NCI-H146 treated with DMSO at 0.1 percent for 48 hours (cell line): ENCODE data around the gene TMTC2.

ENCODE experiments used
- DNase-seq: peaks from one replicate; lab custom pipeline; 2025; ENCODE audit not compliant: unreplicated experiment; lab: John Stamatoyannopoulos, UW

The TMTC2 gene

GRCh38 chr12:83121897-83122622 is 435.4 kb downstream of the TMTC2 start:
- no peak for DNase-seq

- DNase-seq: no peak
Measured at GRCh38 chr12:83122623-83122934, 435.9 kb downstream of the TMTC2 start.

DNA sequence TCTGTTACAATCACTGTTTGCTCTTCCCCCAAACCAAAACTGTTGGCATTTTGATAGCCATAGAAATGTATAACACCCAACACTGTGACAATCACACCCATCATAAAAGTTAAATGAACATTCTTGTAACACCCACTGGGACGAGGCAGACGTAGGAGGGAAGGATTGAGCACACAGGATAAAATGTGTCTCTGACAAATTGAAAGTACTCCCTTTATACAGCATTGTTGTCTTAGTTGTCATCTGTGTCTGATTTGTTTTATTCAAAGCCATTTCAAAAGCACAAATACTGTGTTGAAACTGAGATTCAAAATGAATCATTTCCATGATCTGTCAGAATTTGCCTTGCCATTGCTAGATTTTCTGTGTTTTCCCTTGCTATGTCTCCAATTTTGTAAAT is 436.3 kb downstream of the TMTC2 start:
- no peak for DNase-seq

- DNase-seq: no peak
Measured at GRCh38 chr12:83128540-83128939, 441.8 kb downstream of the TMTC2 start.

DNA sequence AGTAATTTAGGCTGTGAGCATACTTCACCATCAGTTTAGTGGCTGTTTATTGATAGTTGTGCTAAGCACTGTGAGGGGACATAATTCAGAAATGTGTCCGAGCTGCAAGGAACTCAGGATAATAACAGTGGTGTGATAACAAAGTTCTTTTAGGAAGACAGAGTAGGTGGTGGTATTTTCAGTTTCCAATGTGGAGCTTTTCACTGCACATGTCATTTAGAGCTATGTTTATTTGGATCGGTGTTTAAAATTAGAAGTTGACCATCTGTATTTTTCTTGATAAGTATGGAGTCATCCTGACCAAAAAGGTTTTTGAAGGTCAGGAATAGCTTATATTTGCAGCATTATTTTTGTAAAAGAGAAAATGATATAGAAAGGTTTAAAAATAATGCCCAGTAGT is 443.5 kb downstream of the TMTC2 start:
- DNase-seq: no peak

GRCh38 chr12:83132360-83132759 is 445.7 kb downstream of the TMTC2 start:
- DNase-seq: no peak

DNA sequence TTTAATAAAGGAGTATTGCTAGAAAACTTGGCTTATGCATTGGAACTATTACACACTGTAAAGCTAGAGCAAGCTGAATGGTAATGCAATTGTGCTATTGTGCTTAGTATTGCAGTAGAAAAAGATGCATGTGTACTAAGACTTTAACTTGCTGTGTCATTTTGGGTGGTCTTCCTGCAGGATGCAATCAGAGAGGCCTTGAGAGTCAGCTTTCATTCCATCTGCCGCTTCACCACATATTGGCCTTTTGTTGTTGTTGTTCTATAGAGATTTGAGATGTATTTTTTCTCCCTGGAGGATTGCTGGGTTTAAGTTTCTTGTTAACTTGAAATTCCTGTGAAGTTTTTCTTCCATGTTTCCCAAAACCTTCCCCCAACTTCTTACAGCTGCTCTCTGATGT is 449.7 kb downstream of the TMTC2 start:
- no peak for DNase-seq

DNA sequence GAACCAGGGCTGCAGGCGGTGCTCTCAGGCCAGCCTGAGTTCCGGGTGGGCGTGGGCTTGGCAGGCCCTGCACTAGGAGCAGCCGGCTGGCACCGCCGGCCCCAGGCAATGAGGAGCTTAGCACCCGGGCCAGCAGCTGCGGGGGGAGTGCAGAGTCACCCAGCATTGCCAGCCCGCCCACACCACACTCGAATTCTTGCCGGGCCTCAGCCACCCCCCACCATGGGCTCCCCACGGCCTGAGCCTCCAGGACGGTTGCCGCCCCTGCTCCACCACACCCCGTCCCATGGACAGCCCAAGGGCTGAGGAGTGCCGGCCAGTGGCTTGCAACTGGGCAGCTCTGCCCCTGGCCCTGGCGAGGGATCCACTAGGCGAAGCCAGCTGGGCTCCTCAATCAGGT is 453.4 kb downstream of the TMTC2 start:
- no peak for DNase-seq

DNA sequence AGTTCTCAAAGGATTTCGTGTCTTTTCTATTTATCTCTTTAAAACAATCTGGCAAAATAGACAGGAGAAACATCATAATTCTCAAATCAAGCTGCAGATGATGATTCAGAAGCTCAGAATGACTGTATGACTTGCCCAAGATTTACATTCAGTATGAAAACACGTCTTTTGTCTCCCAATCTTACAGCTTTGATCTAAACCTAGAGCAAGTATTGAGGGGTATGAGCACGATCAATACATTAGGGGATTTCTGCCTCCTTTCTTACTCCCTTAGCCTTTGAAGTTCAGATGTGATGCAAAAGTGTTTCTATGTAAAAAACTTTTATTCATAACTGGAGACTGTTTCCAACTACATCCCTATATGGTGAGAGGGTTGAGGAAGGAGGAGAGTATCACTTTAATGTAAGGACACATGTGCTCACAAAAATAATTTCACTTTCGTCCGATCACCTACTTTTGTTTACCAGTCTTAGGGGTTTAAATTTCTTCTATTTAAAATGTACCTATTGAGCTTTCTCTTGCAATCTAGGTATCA is 454.8 kb downstream of the TMTC2 start:
- no peak for DNase-seq

GRCh38 chr12:83142914-83143313 is 456.2 kb downstream of the TMTC2 start:
- no peak for DNase-seq

DNA sequence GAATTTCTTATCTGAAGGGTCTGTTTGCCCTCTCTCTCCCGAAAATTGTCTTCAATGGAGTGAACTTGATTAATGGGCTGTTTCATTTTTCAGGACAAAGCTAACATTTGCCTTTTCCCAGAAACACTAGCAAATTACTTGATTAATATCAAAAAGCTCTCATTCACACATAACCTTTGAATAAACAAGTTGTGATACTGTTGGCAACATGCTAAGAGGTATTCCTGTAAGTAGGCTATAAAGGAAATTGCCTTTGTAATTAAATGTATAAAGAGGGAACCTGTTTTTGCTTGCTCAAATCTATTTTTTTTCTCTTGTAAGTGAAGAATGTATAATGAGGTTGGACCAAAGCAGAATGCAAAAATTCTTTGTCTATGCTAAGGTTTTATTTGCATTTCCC is 457.2 kb downstream of the TMTC2 start:
- DNase-seq: peak; percentile 33

GRCh38 chr12:83145325-83145840 is 458.7 kb downstream of the TMTC2 start:
- no peak for DNase-seq

- no peak for DNase-seq
Measured at GRCh38 chr12:83147341-83147740, 460.6 kb downstream of the TMTC2 start.

GRCh38 chr12:83149987-83150386 is 463.3 kb downstream of the TMTC2 start:
- no peak for DNase-seq

DNA sequence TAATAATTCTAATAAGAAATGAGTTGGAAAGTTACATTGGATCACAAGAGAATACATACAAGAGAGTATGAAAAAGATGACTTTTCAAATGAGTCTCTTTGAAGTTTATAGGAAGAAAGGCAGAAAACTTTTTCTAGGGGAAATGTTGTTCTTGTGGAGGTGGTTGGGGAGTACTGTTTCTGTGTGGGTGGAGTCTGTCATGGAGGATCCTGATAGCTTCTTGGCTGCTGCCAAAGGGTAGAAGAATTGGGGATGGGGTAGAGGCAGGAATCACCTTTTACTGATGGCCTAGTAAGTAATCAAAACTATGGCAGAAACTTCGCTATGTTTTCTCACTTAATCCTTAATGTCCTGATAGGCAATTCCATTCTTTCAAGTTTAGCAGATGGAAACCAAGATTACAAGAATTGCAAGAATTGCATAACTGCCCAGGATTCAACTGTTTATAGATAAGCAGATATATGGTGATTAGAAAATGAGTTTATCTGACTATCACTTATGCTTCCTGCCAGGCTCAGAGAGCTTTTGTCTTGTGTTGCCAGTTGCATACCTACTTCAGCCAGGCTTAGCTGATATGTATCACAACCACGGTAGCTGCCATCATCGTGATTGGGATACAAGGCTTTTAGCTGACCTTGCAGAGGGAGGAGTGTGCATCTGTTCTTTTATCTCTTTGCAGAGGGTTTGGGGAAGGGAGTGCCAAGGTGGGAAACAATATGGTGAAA is 463.9 kb downstream of the TMTC2 start:
- no peak for DNase-seq

GRCh38 chr12:83153177-83153576 is 466.5 kb downstream of the TMTC2 start:
- DNase-seq: no peak

- no peak for DNase-seq
Measured at GRCh38 chr12:83156815-83157214, 470.1 kb downstream of the TMTC2 start.

DNA sequence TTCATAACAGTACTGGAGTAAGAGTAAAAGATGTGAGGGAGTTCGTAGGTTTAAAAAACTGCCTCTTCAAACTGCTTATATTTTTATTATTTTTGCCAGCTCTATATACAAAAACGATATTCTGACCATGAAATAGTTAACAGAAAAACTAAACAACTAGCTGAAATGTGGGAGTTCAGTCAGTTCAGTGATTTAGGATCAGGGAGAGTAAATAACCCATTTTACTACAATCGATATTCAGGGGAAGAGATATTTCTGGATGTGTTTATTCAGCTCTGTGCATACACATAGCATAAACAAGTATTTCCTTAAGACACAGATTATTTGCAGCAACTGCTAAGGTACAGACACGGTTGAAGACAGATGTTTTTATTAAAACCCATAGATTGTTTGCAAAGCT is 470.9 kb downstream of the TMTC2 start:
- no peak for DNase-seq

- no peak for DNase-seq
Measured at GRCh38 chr12:83158613-83159207, 472.0 kb downstream of the TMTC2 start.

DNA sequence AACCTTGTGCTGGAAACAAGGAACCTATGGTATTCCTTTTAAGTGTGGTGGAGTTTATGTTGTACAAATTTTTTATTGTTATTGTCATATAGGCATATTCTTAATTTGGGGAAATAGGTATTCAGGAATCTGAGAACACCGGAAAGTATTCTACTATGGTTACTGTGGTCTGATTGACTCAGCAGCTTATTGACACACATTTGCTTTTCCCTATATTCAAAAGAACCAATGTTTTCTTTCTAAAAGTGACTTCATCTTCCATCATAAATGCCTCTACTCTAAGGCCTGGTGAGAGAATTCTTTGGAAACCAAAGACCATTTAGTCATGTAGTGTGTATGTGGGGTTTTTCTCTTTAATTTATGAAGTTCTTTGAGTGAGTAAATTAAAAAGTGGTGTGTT is 474.8 kb downstream of the TMTC2 start:
- no peak for DNase-seq

DNA sequence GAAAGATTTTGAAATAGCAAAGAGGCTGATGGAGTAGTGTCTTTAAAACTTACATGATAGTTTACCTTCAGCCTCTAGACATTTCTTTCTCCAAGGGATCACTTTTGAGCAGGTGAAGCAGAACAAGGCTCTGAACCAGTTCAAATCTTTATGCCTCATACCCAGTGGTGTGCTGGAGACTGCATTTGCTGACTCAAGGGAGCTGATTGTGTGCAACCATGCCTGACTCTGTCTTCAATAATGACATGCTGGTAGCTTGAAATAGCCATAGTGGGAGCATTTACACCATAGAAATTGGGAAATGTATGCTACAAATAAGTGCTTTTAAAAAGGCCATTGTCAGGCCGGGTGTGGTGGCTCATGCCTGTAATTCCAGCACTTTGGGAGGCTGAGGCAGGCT is 482.0 kb downstream of the TMTC2 start:
- DNase-seq: no peak

GRCh38 chr12:83172441-83172840 is 485.7 kb downstream of the TMTC2 start:
- DNase-seq: no peak
